HG03066 (cell line): ENCODE results near the gene PLAAT2.

Source experiments
- ATAC-seq: cut with Tn5 transposase; IDR thresholded peaks from one replicate; pipeline ENCODE4 v1.9.1; 2021; ENCODE audit warnings: low read depth; ENCODE audit not compliant: unreplicated experiment

The PLAAT2 gene

DNA sequence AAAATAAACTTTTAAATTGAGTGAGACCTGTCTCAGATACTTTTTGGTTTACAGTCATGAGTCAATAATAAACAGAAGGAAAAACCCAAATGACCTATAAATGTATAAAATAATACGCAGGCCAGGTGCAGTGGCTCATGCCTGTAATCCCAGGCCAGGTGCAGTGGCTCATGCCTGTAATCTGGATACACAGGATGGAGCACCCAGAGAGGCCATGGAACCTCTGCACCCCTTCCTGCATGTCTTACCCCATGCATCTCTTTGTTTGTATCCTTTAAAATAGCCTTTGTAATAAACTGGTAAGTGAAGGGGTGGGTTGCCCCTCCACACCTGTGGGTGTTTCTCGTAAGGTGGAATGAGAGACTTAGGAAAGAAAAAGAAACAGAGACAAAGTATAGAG lies 35.5 kb downstream of the PLAAT2 start:
- no peak for ATAC-seq

DNA sequence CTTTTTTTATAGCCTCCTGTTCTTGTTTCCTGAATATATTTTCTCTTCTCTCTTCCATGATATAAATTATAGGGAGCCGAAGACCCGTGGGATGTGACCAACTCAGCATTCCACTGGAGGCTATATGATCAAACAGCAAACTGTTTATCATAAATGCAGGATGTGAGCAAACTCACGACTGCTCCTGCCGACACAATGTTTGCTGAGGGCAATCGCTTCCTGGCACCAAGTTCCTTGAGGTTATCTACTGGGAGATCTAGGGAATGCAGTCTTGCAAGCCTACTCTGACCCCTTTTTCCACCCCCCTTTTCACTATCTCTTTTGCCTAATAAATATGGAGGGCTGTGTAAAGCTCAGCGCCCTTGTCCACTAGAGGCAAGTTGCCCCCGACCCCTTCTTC lies 40.0 kb downstream of the PLAAT2 start:
- no peak for ATAC-seq

DNA sequence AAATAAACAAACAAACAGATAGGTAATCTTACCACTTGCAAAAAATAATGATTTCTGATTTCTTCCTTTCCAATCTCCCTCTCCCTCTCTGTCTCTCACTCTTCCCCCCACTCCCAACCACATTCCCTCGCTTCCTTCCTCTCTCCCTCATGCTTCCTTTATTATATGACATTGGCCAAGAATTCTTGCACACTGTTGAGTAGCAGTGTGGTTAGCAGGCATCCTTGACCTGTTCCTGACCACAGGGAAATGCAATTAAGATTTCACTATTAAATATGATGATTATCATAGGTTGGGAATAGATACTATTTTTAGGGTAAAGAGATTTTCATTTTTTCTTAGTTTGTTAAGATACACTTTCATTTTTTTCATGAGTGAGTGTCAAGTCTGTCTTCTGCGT lies 41.3 kb downstream of the PLAAT2 start:
- ATAC-seq, result no peak

DNA sequence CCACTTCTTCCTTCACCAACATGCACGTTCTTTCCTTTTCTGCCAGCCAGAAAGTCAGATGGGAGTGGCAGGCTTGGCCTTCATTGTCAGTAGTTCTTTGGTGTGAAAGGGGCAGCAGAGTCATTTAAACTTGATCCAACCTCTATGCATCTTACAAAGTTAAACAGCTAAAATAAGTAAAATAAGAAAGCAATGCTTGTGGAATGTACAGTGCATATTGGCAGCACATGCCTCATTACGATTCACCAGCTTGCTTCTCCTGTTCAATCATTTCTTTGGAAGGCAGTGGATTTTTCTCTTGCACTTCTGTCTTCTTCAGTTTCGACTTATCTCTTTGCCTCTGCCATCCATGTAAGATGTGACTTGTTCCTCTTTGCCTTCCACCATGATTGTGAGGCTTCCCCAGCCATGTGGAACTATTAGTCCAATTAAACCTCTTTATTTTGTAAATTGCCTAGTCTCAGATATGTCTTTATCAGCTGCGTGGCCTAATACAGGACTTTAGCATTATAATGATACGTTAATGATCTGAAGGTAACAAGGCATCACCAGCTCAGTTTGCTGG lies 42.5 kb downstream of the PLAAT2 start:
- no peak for ATAC-seq

DNA sequence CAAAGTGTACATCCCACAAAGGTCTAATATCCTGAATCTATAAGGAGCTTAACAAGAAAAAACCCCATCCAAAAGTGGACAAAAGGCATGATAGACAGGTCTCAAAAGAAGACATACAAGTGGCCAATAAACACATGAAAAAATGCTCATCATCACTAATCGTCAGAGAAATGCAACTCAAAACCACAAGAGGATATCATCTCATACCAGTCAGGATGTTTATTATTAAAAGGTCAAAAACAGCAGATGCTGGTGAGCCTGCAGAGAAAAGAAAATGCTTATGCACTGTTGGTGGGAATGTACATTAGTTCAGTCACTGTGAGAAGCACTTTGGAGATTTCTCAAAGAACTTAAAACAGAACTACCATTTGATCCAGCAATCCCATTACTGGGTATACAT lies 44.6 kb downstream of the PLAAT2 start:
- ATAC-seq, result no peak

DNA sequence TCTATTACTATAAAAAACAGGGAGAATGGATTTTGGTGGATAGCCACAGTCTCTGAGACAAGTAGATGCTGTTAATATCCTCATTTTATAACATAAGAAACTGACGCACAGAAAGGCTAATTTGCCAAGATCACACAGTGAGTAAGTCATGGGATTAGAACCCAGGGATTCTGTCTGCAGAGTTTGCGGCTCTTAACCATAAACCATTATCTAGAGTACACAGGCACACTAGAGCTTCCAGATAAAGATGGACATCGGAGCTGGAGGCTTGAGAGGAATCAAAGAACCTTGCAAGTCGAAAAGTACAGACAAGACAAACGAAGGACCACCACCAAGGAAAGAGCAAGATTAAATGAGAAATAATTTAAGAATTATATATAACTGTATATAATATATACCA lies 46.0 kb downstream of the PLAAT2 start:
- ATAC-seq, result no peak

DNA sequence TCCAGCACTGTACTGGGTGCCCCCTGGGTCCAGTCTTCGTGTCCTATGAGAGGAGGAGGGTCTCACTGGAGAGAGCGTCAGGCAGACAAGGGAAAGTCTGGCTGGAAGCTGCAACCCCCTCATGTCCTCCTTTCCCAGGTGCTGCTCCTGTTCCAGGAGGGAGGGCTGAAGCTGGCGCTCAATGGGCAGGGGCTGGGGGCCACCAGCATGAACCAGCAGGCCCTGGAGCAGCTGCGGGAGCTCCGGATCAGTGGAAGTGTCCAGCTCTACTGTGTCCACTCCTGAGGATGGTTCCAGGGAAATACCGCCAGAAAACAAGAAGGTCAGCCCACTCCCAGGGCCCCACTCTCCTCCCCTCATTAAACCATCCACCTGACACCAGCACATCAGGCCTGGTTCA lies 47.1 kb downstream of the PLAAT2 start:
- ATAC-seq, result no peak

DNA sequence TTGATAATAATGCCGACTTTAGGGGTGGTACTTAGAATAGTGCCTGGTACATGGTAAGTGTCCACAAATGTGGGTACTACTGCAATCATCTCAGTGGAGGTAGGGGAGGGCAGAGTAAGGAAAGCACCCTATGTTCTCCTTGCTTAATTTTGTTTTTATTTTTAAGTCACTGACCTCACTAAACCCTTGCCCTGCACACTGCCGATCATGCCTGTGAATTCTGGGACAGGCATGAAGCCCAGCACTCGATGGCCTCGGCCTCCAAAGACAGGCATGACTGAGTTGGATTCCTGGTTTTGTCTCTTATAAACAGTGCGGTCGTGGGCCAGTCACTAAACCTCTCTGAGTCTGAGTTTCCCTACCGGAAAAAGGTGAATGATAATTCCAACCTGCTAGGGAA lies 50.4 kb downstream of the PLAAT2 start:
- ATAC-seq, result no peak

DNA sequence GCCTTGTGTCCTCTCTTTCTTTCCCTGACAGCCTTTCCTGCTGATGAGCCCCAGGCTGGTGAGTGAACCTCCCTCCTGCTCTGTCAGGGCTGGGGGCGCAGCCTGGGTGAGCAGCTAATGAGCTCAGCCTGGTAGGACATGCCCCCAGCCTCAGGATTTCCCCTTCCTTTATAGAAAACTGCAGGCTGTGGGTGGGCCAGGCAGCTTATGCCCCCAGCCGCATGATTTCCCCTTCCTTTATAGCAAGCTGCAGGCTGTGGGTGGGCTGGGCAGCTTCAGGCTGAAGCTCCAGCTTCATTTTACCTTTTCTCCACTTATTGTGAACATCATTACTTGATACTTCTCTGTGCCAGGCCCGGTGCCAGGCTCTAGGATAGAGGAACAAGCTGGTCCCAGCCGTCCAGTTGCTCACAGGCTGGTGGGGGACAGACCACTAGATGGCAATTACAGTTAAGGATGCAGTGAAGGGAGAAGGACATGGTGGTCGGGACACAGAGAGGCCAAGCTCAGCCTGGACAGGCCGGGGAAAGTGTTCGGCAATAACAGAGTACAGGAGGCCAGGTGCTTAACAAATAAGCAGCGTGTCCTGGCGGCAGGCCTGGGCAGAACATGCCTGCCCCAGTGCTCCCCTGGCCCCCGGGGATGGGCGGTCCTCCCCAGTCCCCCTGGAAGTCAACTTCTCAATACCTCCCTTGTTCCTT lies 52.0 kb downstream of the PLAAT2 start:
- ATAC-seq, result no peak

DNA sequence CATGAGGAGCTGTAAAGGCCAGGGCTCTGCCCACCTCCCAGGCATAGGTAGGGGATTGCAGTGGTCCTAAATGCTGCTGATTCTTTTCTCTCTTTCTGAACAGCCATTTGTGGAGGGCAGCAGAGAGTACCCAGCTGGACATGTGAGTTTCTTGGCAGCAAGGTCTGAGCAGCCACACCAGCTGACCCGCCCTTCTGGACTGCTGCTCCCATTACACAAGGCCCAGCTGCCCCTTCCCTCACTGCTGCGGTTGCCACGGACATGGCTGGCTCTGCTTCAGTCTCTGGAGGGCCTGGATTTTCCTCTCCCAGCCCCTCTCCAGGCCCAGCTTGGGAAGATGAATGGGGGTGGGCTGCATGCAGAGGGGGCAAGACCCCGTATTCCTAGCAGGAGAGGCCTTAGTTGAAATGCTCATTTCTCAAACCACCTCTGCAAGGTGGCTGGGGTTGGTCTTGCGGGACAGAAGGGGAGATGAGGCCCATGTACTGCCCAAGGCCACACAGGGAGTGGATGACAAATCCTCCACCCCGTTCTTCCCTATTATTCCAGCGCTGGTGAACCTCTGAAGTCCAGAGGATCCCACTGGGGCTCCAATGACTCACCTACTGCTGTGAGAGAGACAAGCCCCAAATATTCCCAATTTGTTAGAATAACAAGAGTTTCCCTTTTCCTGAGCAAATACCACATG lies 52.7 kb downstream of the PLAAT2 start:
- ATAC-seq, result no peak

DNA sequence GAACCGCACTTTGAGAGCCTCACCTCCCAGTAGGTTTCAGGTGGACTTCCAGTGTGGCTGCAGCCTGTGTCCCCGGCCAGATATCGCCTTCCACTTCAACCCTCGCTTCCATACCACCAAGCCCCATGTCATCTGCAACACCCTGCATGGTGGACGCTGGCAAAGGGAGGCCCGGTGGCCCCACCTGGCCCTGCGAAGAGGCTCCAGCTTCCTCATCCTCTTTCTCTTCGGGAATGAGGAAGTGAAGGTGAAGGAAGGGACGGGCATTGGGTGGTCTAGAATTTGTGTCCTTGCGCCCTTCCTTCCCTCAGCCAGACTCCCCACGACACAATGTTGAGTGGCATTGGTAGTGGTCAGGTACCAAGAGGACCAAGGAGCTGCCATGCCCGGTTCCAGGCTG lies 54.4 kb downstream of the PLAAT2 start:
- ATAC-seq, result no peak

DNA sequence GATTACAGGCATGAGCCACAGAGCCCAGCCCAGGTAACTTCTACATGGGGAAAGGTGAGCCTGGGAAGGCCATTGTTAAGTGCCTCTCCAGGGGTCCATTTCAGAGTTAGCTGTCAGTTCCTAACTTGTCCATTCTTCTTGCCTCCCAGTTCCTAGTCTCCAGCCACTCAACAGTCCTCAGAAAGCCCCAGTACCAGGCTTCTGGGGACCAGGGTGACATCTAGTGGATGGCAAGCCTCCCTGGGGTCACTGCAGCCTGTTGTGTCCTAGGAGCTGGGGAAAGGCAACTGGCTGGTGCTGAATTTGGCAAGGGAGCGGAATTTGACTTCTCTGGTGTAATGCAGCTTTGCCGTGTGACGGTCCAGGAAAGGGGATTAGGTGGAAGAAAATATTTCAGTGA lies 55.2 kb downstream of the PLAAT2 start:
- no peak for ATAC-seq

DNA sequence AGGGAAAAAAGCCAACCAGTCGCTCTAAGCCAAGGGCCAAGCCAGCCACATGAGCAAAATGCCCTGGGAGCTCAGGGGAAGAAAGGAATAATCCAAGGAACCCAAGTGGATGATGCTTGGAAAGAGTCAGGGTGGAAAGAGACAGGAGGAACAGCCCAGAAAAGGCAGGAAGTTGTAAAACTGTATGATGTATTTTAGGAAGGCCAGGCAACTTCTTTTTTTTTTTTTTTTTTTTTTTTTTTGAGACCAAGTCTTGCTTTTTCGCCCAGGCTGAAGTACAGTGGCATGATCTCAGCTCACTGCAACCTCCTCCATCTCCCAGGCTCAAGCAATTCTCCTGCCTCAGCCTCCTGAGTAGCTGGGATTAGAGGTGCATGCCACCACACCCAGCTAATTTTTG lies 55.7 kb downstream of the PLAAT2 start:
- ATAC-seq, result no peak

DNA sequence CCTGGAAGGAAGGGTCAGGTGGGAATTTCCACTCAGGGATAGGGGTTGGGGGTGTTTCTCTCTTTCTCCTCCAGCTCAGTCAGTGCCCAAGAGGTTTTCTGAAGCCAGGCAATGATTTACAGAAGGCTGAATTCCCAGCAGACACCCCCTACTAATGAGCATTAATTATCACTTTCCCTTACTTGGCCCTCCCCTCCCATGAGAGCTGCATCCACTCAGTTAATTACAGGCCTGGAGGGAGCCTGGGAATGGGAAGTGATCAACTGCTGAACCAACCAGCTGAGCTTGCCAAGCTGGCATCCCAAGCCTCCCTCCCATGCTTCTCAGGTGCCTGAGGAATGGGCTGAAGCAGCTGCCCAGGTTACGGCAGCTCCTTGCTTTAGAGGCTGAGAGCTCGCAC lies 56.3 kb downstream of the PLAAT2 start:
- ATAC-seq, result no peak

DNA sequence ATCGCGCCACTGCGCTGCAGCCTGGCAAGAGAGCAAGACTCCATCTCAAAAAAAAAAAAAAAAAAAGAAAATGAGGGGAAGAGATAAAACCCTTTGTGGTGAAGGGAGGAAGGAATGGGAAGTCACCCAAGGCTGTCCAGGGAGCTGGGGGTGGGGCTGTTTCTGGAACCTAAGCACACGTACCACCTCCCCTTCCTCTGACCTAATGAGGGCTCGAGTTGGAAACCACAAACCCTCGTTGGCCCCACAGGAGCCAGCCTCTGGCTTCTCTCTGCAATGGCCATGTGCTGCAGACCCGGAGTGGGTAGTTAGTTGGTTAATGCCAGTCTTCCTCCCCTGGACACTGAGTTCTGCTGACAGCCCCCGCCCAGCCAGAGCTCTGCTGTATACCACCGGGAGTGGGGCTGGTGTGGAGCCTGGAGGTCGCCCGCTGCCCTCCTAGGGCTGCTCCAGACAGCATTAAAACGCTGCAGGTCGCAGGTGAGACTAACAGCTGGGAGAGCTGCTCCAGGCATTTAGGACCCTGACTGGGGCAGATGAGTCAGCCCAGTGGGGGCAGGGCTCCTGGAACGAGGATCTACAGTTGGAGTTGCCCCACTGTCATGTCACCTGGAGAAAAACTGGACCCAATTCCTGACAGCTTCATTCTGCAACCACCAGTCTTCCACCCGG lies 57.2 kb downstream of the PLAAT2 start, which contains the start of gene LGALS12:
TSS of gene LGALS12 (plus strand) at position 228 of the 672 bp plus-strand sequence. CDS start at position 603, 375 bp downstream.
- no peak for ATAC-seq

DNA sequence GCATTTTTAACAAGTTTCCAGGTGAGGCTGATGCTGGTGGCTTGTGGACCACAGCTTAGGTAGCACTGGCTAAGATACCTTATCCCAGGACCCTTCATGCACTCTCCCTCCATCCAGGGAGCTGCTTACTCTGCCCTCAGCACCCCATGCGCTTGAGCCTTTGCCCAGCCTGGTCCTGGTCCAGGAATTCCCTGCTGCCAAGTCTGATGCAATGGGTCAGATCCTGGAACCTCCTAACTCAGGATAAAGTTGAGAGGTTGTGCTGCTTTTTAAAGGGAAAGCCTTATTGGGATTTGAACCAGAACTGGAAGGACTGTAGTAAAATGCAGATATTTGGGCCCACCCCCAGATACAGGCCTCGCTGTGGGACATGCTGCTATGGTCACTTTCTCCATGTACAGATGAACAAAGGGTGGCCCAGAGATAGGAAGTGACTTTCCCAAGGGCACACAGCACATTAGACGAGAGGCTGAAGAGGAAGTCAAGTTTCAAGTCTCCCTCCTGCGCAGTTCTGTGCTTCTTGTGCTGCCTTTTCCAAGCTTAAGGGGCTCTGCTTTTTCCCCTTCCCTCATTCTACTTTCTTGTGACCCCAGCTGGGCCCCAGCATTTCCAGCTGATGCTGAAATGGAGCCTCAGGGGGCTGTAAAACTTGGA lies 58.1 kb downstream of the PLAAT2 start:
- ATAC-seq, result no peak

DNA sequence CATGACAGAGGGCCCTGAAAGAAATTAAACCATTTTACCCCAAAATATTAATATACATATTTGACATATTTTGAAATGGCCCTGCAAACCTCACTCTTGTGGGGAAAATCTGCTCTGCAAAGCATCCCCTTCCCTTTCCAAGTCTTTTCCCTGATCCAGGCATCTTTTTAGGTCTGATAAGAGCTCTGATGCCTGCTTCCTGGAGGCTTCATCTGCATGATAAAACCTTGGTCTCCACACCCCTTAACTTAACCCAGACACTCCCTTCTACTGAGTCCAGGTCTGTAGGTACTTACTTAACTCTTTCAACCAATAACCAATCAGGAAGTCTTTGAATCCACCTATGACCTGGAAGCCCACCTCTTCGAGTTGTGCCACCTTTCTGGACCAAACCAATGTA lies 59.1 kb downstream of the PLAAT2 start:
- ATAC-seq, result no peak

DNA sequence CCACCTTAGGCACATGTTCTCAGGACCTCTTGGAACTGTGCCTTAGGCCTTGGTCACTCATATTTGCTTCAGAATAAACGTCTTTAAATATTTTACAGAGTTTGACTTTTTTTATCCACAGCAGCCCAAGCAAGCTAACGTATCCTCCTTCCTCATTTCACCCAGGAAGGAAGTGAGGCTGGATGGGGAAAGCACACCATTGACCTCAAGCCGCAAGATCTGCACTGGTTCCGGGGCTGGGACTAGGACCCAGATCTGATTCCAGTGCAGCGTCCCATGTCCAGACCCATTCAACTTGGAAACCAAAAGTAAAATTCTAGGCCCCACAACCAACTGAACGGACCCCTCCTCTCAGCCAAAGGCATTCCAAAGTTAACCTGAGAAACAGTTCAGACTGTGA lies 59.7 kb downstream of the PLAAT2 start:
- ATAC-seq, result no peak
